HFFc6 (cell line): ENCODE data around the gene JAKMIP3. TPM values are rescaled to one million over a fixed set of nuclear protein-coding genes. Genes with fewer than 3 reads are reported as not detected.
"Not testable (repeated sequence)": the region's sequence is repeated elsewhere in the genome, so short reads cannot be mapped to it uniquely, and the experiment has no call there.

ENCODE experiments used
- DNase-seq: peaks from one replicate; pipeline ENCODE4 v3.0.0-alpha.2; 2018
- H3K27ac Mint-ChIP-seq: 2 replicates; pipeline ENCODE4 v1.8.0; 2020; ENCODE audit warnings: mild to moderate bottlenecking, mixed read lengths
- H3K27me3 Mint-ChIP-seq: 2 replicates; pipeline ENCODE4 v1.8.0; 2021; ENCODE audit warnings: mild to moderate bottlenecking, moderate library complexity, mixed read lengths; ENCODE audit not compliant: insufficient read depth
- H3K36me3 Mint-ChIP-seq: 2 replicates; pipeline ENCODE4 v1.8.0; 2021; ENCODE audit warnings: low read depth, mixed read lengths
- H3K4me1 Mint-ChIP-seq: 2 replicates; pipeline ENCODE4 v1.8.0; 2020; ENCODE audit warnings: low read depth, mixed read lengths
- H3K4me3 Mint-ChIP-seq: 2 replicates; pipeline ENCODE4 v1.8.0; 2020; ENCODE audit warnings: mild to moderate bottlenecking, moderate library complexity, mixed read lengths
- H3K9me3 Mint-ChIP-seq: 2 replicates; pipeline ENCODE4 v1.8.0; 2020; ENCODE audit warnings: mild to moderate bottlenecking, mixed read lengths
- CTCF ChIP-seq: fragments of 200-600 bp; sonication (generic); IDR thresholded peaks from 2 replicates; pipeline ENCODE4 v1.5.0; 2021; ENCODE audit warnings: antibody characterized with exemption, mild to moderate bottlenecking
- total RNA-seq, 6 experiments: library from RNA; stranded (reverse); fragmentation: NEBNext Ultra II Directional; extraction: Animal tissue kit (Norgen Biotek cat#: 25700); gene quantifications; 2 replicates in 1 of 6; 3 replicates in 5 of 6; pipeline ENCODE4 v1.2.3, GENCODE V29; 2021

Gene JAKMIP3
- total RNA-seq, 6 experiments from 2014 or later: 0.05 to 0.19 (median 0.13) TPM

DNA sequence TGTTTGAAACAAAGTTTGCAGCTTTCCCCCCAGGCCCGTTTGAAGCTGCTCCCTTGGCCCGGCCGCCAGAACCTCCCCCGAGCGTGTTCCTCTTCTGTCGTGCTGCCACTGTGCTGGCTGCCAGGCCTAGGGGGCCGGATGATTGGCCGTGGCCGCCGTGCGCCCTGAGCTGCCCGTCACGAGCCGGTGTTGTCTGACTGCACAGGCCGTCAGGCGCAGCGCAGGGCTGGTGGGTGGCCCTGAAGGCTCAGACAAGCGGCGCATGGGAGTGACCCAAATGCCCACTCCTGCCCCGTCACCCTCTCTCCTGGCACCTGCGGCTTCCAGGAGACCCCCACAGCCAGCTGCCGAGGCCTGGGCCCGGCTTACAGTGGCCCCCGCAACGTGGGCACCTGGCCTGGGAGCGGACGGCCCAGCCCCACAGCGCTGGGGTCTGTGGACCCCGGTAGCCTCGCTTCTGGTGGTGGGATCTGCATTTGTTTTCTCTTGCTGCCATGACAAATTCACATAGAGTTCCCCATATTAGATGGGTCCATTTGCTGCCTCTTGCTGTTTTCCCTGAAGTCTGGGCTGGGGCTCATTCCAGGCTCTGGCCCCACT, 13.1 kb downstream of the JAKMIP3 start:
- Mint-ChIP-seq H3K27ac (no peak overlapping the region), H3K9me3 (no peaks in the 10 kb centered on the region), H3K36me3 (no peaks in the 10 kb centered on the region), H3K4me1 (peaks cover 4% of the 10 kb centered on the region; the same call in 1 of the 2 replicates), H3K27me3 (peaks cover 16% of the 10 kb centered on the region), H3K4me3 (no peak overlapping the region)
- TF ChIP-seq CTCF: no peak
- no peak for DNase-seq

- H3K36me3 Mint-ChIP-seq, DNase-seq, H3K4me3 Mint-ChIP-seq, H3K4me1 Mint-ChIP-seq, H3K27ac Mint-ChIP-seq, H3K9me3 Mint-ChIP-seq: not testable (repeated sequence)
- H3K27me3 Mint-ChIP-seq: peaks cover 15% of the 10 kb centered on the region
These were observed 18.6 kb downstream of the JAKMIP3 start for GRCh38 chr10:132084384-132084783.

- not testable (repeated sequence) for DNase-seq, H3K9me3 Mint-ChIP-seq, H3K4me3 Mint-ChIP-seq, H3K27ac Mint-ChIP-seq, H3K4me1 Mint-ChIP-seq, H3K36me3 Mint-ChIP-seq
- peaks cover 11% of the 10 kb centered on the region for H3K27me3 Mint-ChIP-seq
These were observed 27.5 kb downstream of the JAKMIP3 start for GRCh38 chr10:132093236-132093635.

DNA sequence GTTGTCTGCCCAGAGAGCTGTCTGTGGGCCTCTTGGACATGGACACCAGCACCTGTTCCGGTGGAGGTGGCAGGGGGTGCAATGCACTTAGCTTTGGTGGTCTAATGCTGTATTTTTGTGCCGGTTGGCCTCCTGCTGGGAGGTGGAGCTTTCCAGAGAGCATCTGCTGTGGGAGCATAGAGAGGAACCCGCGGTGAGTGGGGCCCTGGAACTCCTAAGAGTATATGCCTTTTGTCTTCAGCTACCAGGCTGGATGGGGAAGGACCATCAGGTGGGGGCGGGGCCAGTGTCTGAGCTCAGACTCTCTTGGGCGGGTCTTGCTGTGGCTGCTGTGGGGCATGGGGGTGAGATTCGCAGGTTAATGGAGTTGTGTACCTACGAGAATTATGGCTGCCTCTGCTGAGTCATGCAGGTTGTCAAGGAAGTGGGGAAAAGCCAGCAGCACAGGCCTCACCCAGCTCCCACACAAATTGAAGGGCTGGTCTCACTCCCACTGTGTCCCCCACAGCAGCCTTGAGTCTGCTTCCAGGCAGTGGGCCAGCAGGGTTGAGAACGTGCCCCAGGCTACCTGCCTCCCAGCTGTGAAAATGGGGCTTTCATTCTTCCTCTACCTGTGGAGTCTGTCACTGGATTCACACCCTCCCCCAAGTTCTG, 29.0 kb downstream of the JAKMIP3 start:
- no peak overlapping the region for H3K27ac Mint-ChIP-seq
- H3K4me1 Mint-ChIP-seq: peaks cover 8% of the 10 kb centered on the region
- peaks cover 5% of the 10 kb centered on the region; the same call in 1 of the 2 replicates for H3K9me3 Mint-ChIP-seq
- H3K27me3 Mint-ChIP-seq: peaks cover 23% of the 10 kb centered on the region
- no peak for DNase-seq
- no peaks in the 10 kb centered on the region for H3K36me3 Mint-ChIP-seq
- H3K4me3 Mint-ChIP-seq: no peak overlapping the region
- TF ChIP-seq CTCF: no peak

- TF ChIP-seq CTCF: no peak
- Mint-ChIP-seq H3K27me3 (peaks cover 23% of the 10 kb centered on the region), H3K36me3 (no peaks in the 10 kb centered on the region), H3K9me3 (peaks cover 5% of the 10 kb centered on the region; the same call in 1 of the 2 replicates), H3K4me1 (peaks cover 8% of the 10 kb centered on the region), H3K27ac (no peak overlapping the region), H3K4me3 (no peak overlapping the region)
- DNase-seq: no peak
These were observed 29.8 kb downstream of the JAKMIP3 start for GRCh38 chr10:132095403-132096113.

GRCh38 chr10:132096223-132096622, 30.5 kb downstream of the JAKMIP3 start:
- Mint-ChIP-seq H3K4me1 (peaks cover 8% of the 10 kb centered on the region), H3K4me3 (no peak overlapping the region), H3K27ac (no peak overlapping the region), H3K9me3 (peaks cover 5% of the 10 kb centered on the region; the same call in 1 of the 2 replicates), H3K36me3 (no peaks in the 10 kb centered on the region), H3K27me3 (peaks cover 23% of the 10 kb centered on the region)
- no peak for TF ChIP-seq CTCF
- DNase-seq: peak; percentile 25
